Caki2 (cell line): ENCODE results near the gene CPNE4. TPM values are rescaled to one million over a fixed set of nuclear protein-coding genes. Genes with fewer than 3 reads are reported as not detected.

Source experiments
- DNase-seq: peaks from one replicate; pipeline ENCODE4 v3.0.0-alpha.2; 2015; ENCODE audit warnings: low read depth
- in situ Hi-C: cut with HindIII; loops from 2 replicates; pipeline ENCODE4 v1.10.0; 2016; ENCODE audit warnings: low sequenced_read_pairs, low pct_unique_long_range_greater_than_20kb, mixed read lengths
- total RNA-seq: library from RNA; depleted of rRNA; stranded (reverse); fragments of >200 nt; shearing (Covaris generic); gene quantifications from 2 replicates; pipeline ENCODE4 v1.2.3, GENCODE V29; 2014; ENCODE audit warnings: low replicate concordance

The CPNE4 gene
- total RNA-seq, 1 experiment from 2014 or later, result 0.27 TPM

DNA sequence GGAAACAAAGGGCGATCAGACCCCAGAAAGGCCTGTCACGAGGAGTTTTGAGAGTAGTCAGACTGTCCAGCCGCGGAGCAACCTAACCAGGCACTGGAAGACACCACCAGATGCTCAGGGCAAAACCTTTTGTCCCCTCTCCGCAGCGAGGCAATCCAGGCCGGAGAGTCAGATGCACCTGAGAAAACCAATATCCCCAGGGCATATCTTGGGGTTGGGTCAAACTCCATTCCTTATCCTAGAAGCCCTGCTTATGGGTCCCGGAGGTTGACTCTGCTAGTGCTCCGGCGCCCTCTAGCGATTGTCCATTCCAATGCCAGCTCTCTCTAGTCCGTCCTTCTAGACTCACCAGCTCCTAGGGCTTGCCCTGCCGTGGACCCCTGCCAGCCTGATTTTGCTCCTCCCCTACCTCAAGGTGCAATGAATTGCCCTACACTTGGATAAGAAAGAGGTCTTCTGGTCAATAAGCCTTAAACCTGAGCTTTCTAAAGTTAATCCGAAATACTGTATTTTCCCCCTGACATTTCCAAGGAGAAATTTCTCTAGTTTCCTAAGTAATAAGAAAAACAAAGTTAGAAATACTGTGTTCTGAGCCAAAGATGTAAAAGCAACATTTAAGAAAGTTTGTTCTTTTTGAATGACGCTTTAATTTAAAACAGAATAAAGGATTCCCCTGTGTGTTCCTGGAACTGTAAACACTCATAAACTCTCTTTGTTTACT, 5.5 kb downstream of the CPNE4 start:
- in situ Hi-C loops, result no loop called here

GRCh38 chr3:132022914-132023313, 11.9 kb downstream of the CPNE4 start:
- in situ Hi-C loops, result no loop called here

More for the DNA sequence above, 5.5 kb downstream of the CPNE4 start:
- peak; percentile 62 for DNase-seq

GRCh38 chr3:132020058-132020457, 14.8 kb downstream of the CPNE4 start:
- in situ Hi-C loops, result no loop called here
- no peak for DNase-seq

More at GRCh38 chr3:132022914-132023313, 11.9 kb downstream of the CPNE4 start:
- no peak for DNase-seq

GRCh38 chr3:132017137-132017536, 17.7 kb downstream of the CPNE4 start:
- in situ Hi-C loops, result no loop called here

GRCh38 chr3:132016061-132017041, 18.5 kb downstream of the CPNE4 start:
- DNase-seq, result no peak
- in situ Hi-C loops, result no loop called here

More at GRCh38 chr3:132017137-132017536, 17.7 kb downstream of the CPNE4 start:
- DNase-seq, result no peak

GRCh38 chr3:132014105-132014504, 20.7 kb downstream of the CPNE4 start:
- no peak for DNase-seq
- in situ Hi-C loops, result no loop called here

GRCh38 chr3:132009241-132009640, 25.6 kb downstream of the CPNE4 start:
- peak; percentile 72 for DNase-seq
- in situ Hi-C loops, result no loop called here

GRCh38 chr3:132008837-132009236, 26.0 kb downstream of the CPNE4 start:
- in situ Hi-C loops, result no loop called here
- DNase-seq, result no peak

- no peak for DNase-seq
- in situ Hi-C loops, result no loop called here
Observed at GRCh38 chr3:132007617-132008016, 27.2 kb downstream of the CPNE4 start.

DNA sequence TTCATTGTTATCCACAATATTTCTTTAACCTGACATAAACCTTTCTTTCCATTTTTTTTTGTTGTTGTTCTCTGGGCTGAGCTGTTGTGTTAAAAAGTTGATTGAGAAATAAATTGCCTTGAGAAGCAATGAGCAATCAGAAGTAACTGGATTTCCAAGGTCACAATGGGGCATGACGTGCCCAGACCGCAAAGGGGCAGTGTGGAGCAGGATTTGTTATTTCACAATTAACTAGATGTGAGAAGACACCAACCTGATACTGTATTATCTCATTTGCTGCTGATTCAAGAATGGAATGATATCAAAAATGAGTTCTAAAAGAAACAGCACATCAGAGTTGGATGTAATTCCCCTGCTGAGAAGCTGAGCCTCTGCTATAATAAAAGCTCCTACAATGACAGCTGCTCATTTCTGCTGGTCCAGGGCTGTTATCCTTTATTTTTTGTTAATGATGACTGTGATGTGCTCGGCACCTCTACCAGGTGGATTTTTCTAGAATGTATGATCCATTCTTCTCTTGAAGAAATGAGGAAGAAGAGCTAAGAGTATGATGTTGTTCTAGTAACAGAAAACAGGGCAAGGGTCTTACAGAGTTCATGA, 28.1 kb downstream of the CPNE4 start:
- no peak for DNase-seq
- in situ Hi-C loops, result no loop called here

- no peak for DNase-seq
- in situ Hi-C loops, result no loop called here
Observed at GRCh38 chr3:132004571-132004970, 30.2 kb downstream of the CPNE4 start.

DNA sequence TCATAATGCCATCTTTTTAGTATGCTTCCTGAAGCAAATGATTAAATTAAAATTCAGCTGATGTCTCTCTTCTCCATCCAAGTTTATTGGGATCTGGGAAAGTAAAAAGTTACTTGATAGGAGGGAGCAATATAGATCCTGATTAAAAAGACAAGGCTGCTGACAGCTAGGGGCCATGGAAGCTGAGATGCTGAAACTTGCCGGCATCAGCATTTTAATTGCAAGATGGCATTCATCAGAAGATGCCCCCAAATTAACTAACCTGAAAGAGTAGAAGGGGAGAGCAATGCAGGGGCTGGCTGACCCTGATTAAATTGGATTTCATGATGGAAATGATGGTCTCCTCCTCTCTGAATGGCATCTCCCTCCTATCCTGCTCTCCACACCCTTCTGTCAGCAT, 31.1 kb downstream of the CPNE4 start:
- in situ Hi-C loops, result no loop called here
- no peak for DNase-seq

- no peak for DNase-seq
- in situ Hi-C loops, result no loop called here
Observed at GRCh38 chr3:132001999-132002398, 32.8 kb downstream of the CPNE4 start.

DNA sequence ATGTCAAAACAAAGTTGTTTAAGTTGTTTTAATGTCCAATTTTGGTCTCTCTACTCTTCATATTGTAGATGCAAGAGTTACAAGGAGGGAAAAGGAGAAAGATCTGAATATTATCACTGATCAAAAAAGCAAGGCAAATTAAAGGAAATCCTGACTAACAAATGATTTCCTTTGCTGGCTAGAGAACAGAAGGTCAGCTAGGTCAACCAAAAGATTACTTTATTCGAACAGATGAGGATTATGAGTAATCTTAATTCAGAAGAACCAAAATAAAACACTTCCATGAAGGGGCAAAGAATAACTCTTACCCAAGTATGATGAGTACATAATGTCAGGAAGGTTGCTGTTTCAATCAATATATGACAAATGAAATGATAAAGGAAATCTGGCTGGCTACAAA, 33.8 kb downstream of the CPNE4 start:
- DNase-seq, result no peak
- in situ Hi-C loops, result no loop called here

- in situ Hi-C loops, result no loop called here
- DNase-seq, result no peak
Observed at GRCh38 chr3:131998027-131998426, 36.8 kb downstream of the CPNE4 start.

DNA sequence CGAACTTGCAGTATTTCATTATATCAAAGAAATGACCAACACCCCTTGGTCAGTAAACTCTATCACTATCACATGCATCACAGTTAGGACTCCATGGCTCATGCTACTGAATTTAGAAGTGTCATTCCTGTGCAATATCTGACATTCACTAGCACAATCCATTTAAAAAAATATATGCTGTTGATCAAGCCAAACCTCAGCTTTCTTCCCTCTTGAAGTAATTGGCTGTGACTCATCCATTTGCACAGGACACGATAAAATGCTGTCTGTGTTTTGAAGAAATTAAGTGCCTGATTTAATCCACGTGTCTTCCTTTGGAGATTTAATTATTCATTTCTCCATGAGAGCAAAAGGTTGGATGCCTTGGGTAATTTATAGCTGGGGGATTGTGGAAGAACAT, 38.9 kb downstream of the CPNE4 start:
- DNase-seq, result no peak
- in situ Hi-C loops, result no loop called here

GRCh38 chr3:131989318-131989717, 45.5 kb downstream of the CPNE4 start:
- in situ Hi-C loops, result no loop called here
- DNase-seq, result no peak

DNA sequence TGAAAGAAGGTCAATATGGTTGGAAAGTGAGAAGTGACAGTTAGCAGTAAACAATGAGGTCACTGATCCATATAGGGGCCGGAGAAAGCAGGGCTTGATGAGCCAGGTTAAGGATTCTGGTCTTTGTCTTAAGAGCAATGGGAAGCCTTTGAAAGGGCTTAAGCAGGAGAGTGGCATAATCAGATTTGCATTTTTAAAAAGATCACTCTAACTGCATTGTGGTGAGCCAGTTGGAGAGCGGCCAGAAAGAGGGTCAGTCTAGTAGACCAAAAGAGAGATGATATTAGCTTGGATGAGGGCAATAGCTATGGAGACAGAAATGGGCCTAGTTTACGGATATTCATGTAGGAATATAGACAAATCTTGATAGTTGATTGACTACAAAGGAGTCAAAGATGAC, 46.6 kb downstream of the CPNE4 start:
- in situ Hi-C loops, result no loop called here
- DNase-seq, result no peak

- no peak for DNase-seq
- in situ Hi-C loops, result no loop called here
Observed at GRCh38 chr3:131983689-131984088, 51.1 kb downstream of the CPNE4 start.
